Panc1 (cell line): ENCODE results near the gene SAMD14. TPM values are rescaled to one million over a fixed set of nuclear protein-coding genes. Genes with fewer than 3 reads are reported as not detected.

ENCODE experiments used
- ATAC-seq: fragments of 200-7000 bp; cut with Tn5 transposase; 2 replicates; pipeline ENCODE4 v1.9.1; 2020; ENCODE audit warnings: mild to moderate bottlenecking, moderate library complexity
- BruUV-seq: library from RNA; stranded (reverse); fragments of 400-500 nt; replicated peaks from 2 replicates; lab custom pipeline; 2021; lab: Mats Ljungman, UMichigan
- CTCF ChIA-PET: fragments of 300-600 bp; sonication (Branson Sonifier 250); formaldehyde crosslinking; loops from one replicate; lab custom pipeline; 2022; ENCODE audit warnings: antibody characterized with exemption; lab: Charles Lee
- POLR2A ChIA-PET: fragments of 300-600 bp; sonication (Branson Sonifier 250); formaldehyde crosslinking; loops from one replicate; lab custom pipeline; 2022; ENCODE audit warnings: antibody characterized with exemption; lab: Charles Lee
- DNase-seq: peaks from one replicate; pipeline ENCODE4 v3.0.0-alpha.2; 2010; ENCODE audit warnings: low read depth, low spot score
- H3K27ac ChIP-seq: 2 replicates; pipeline ENCODE4 v1.5.1; 2011; ENCODE audit warnings: mild to moderate bottlenecking, low read length, inconsistent platforms
- H3K27me3 ChIP-seq: fragments of 200-500 bp; sonication (Bioruptor generic); 2 replicates; pipeline ENCODE4 v1.6.0; 2014; ENCODE audit warnings: low read length, inconsistent platforms; ENCODE audit not compliant: control insufficient read depth, insufficient read depth
- H3K36me3 ChIP-seq: fragments of 200-500 bp; sonication (Bioruptor generic); 2 replicates; pipeline ENCODE4 v1.5.1; 2014; ENCODE audit warnings: inconsistent platforms, mild to moderate bottlenecking, low read length, moderate library complexity; ENCODE audit not compliant: control insufficient read depth, insufficient read depth
- H3K4me1 ChIP-seq: 2 replicates; pipeline ENCODE4 v1.5.1; 2011; ENCODE audit warnings: inconsistent platforms, mild to moderate bottlenecking, low read length, moderate library complexity; ENCODE audit not compliant: control insufficient read depth, insufficient read depth
- H3K4me3 ChIP-seq, 2 experiments: 2 replicates each; pipeline ENCODE4 v1.5.1; 2011 to 2012; ENCODE audit warnings: low read depth in 2 of 2, low read length in 2 of 2, mild to moderate bottlenecking in 2 of 2, inconsistent platforms in 1 of 2, moderate library complexity in 1 of 2
- H3K9me3 ChIP-seq: fragments of 200-500 bp; sonication (Bioruptor generic); 2 replicates; pipeline ENCODE4 v1.5.1; 2014; ENCODE audit warnings: low read depth, mild to moderate bottlenecking, inconsistent platforms, low read length, moderate library complexity; ENCODE audit not compliant: control insufficient read depth, insufficient read depth
- POLR2AphosphoS5 ChIP-seq: IDR thresholded peaks from 2 replicates; pipeline ENCODE4 v1.6.1; 2012; ENCODE audit warnings: mild to moderate bottlenecking, low read depth, low read length, moderate library complexity
- SIN3A ChIP-seq: IDR thresholded peaks from 2 replicates; pipeline ENCODE4 v1.6.1; 2012; ENCODE audit warnings: low read depth, mild to moderate bottlenecking, low read length, moderate library complexity, borderline replicate concordance; ENCODE audit not compliant: insufficient read depth
- TCF7L2 ChIP-seq: IDR thresholded peaks from 2 replicates; pipeline ENCODE4 v1.6.1; 2011; ENCODE audit warnings: mild to moderate bottlenecking, low read depth, low read length, inconsistent platforms
- in situ Hi-C: cut with HindIII; loops from 2 replicates; pipeline ENCODE4 v1.10.0; 2016; ENCODE audit warnings: low sequenced_read_pairs, low pct_unique_long_range_greater_than_20kb
- intact Hi-C: fragments of 100-400 bp; cut with micrococcal nuclease; formaldehyde crosslinking; loops from one replicate; pipeline ENCODE4 v1.10.0; 2022; ENCODE audit not compliant: unreplicated experiment
- total RNA-seq: library from RNA; stranded (reverse); gene quantifications from one replicate; pipeline ENCODE4 v1.2.1, GENCODE V29; 2021; ENCODE audit not compliant: unreplicated experiment
- TF ChIP-seq, protein P1 (sequence below): fragments of 450-650 bp; IDR thresholded peaks from 2 replicates; pipeline ENCODE4 v1.5.1; 2017; ENCODE audit warnings: mild to moderate bottlenecking
- TF ChIP-seq, protein P2 (sequence below), 2 experiments: IDR thresholded peaks; 2 replicates each; pipeline ENCODE4 v1.6.1; 2011 to 2012; ENCODE audit warnings: low read depth in 2 of 2, control low read depth in 1 of 2, low read length in 1 of 2, mild to moderate bottlenecking in 1 of 2, moderate library complexity in 1 of 2; ENCODE audit not compliant: insufficient read depth in 1 of 2

SAMD14 gene
- total RNA-seq, 1 experiment from 2014 or later = 6.9 TPM

DNA sequence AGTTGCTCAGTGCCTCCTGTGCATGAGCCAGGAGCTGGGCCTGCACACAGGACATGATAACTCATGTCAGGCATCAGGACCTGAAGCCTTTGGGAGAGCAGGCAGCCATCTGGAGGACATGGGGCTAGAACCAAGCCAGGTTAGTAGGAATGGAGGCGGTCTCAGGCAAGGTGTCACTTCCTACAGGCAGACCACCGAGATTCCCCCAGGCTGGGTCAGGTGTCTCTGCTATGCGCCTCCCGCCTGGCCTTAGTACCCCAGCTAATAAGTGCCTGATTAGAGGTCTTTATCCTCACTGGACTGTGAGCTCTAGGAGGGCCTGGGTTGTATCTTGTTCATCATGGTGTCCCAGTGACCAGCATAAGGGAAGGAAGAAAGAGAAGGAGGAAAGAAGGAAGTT lies 15.6 kb downstream of the SAMD14 start:
- POLR2A ChIA-PET = no interaction called here
- intact Hi-C loops = no loop called here
- in situ Hi-C loops = no loop called here
- no peaks in the 10 kb centered on the region for H3K36me3 ChIP-seq
- no peak overlapping the region for H3K27ac ChIP-seq
- CTCF ChIA-PET = interaction anchor here (0.6 to 2.6 kb wide), 5 partner anchors 10 to 84 kb away, joined by 3 to 12 read pairs (median 8); no protein-coding TSS in a partner anchor
- H3K9me3 ChIP-seq = no peaks in the 10 kb centered on the region
- DNase-seq (no peak), ATAC-seq (no peak)
- H3K4me3 ChIP-seq = no peak overlapping the region
- peaks cover 15% of the 10 kb centered on the region for H3K4me1 ChIP-seq
- BruUV-seq = no TSS peak
- H3K27me3 ChIP-seq = no peaks in the 10 kb centered on the region
- no peak for TF ChIP-seq TCF7L2

DNA sequence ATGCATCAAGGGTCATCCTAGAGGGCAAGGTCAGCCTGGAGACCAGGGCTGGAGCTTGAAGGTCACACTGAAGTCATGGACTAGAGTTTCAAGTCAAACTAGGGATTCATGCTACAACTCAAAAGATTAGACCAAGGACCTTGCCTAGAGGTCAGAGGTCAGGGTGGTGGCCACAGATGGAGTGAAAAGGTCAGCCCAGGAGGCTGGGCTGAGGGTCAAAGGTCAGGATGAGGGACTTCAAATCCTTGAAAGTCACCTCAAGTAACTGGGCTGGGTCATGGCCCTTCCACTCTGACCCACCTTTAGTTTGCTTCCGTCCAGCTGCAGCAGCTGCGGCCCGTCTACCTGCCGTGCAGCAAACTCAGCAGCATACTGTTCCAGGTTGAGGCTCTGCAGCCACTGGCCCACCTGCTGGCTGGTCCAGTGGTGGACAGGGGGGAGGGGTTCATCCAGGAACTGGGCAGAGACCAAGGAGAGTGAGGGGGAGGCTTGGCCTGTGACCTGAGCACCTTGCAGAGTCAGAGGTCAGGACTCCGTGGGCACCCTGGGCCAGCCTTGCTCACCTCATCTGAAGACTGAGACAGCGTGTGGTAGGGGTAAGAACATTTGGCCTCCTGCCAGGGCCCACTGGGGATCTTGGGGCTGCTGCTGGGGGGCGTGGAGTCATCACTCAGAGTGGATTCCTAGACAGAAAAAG lies 16.2 kb downstream of the SAMD14 start:
- DNase-seq (no peak), ATAC-seq (no peak)
- no peaks in the 10 kb centered on the region for H3K9me3 ChIP-seq
- intact Hi-C loops = no loop called here
- H3K27ac ChIP-seq = no peak overlapping the region; the same call in 1 of the 2 replicates
- no peaks in the 10 kb centered on the region for H3K36me3 ChIP-seq
- in situ Hi-C loops = no loop called here
- no peak overlapping the region for H3K4me3 ChIP-seq
- H3K27me3 ChIP-seq = no peaks in the 10 kb centered on the region
- peaks cover 15% of the 10 kb centered on the region for H3K4me1 ChIP-seq
- TF ChIP-seq, protein P1, sequence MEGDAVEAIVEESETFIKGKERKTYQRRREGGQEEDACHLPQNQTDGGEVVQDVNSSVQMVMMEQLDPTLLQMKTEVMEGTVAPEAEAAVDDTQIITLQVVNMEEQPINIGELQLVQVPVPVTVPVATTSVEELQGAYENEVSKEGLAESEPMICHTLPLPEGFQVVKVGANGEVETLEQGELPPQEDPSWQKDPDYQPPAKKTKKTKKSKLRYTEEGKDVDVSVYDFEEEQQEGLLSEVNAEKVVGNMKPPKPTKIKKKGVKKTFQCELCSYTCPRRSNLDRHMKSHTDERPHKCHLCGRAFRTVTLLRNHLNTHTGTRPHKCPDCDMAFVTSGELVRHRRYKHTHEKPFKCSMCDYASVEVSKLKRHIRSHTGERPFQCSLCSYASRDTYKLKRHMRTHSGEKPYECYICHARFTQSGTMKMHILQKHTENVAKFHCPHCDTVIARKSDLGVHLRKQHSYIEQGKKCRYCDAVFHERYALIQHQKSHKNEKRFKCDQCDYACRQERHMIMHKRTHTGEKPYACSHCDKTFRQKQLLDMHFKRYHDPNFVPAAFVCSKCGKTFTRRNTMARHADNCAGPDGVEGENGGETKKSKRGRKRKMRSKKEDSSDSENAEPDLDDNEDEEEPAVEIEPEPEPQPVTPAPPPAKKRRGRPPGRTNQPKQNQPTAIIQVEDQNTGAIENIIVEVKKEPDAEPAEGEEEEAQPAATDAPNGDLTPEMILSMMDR = no peak
- TF ChIP-seq, protein P2, sequence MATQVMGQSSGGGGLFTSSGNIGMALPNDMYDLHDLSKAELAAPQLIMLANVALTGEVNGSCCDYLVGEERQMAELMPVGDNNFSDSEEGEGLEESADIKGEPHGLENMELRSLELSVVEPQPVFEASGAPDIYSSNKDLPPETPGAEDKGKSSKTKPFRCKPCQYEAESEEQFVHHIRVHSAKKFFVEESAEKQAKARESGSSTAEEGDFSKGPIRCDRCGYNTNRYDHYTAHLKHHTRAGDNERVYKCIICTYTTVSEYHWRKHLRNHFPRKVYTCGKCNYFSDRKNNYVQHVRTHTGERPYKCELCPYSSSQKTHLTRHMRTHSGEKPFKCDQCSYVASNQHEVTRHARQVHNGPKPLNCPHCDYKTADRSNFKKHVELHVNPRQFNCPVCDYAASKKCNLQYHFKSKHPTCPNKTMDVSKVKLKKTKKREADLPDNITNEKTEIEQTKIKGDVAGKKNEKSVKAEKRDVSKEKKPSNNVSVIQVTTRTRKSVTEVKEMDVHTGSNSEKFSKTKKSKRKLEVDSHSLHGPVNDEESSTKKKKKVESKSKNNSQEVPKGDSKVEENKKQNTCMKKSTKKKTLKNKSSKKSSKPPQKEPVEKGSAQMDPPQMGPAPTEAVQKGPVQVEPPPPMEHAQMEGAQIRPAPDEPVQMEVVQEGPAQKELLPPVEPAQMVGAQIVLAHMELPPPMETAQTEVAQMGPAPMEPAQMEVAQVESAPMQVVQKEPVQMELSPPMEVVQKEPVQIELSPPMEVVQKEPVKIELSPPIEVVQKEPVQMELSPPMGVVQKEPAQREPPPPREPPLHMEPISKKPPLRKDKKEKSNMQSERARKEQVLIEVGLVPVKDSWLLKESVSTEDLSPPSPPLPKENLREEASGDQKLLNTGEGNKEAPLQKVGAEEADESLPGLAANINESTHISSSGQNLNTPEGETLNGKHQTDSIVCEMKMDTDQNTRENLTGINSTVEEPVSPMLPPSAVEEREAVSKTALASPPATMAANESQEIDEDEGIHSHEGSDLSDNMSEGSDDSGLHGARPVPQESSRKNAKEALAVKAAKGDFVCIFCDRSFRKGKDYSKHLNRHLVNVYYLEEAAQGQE (IDR thresholded peaks at IDR 0.05; ENCODE audit: insufficient read depth in 1 of 2, low read depth in 2 of 2, low read length in 1 of 2) = no peak
- TF ChIP-seq TCF7L2 = no peak
- no peak for TF ChIP-seq SIN3A
- TF ChIP-seq POLR2AphosphoS5 = no peak
- CTCF ChIA-PET = interaction anchor here (0.7 to 2.6 kb wide), 4 partner anchors 9 to 56 kb away, joined by 3 to 12 read pairs (median 6); no protein-coding TSS in a partner anchor
- POLR2A ChIA-PET = no interaction called here
- no TSS peak for BruUV-seq

DNA sequence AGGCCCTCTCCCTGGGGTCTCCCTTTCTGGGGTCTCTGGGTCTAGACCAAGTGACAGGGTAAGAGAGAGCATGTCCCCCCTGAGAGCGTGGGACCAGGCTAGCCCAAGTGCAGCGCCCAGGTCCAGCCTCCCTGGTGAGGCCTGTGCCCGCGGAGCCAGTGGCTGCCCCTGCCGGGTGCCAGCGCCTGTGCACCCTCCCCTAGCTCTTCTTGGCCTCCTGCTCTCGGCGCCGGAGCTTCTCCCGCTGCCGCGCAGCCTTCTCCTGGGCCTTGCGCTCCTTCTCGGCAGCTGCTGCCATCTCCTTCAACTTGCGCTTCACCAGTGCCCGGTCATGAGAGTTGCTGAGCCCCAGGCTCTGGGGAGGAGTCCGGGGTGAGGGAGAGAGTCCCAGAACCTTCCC lies 17.3 kb downstream of the SAMD14 start:
- in situ Hi-C loops (no loop called here), intact Hi-C loops (no loop called here)
- Histone ChIP-seq H3K27me3 (no peaks in the 10 kb centered on the region), H3K27ac (no peak overlapping the region), H3K9me3 (no peaks in the 10 kb centered on the region), H3K36me3 (no peaks in the 10 kb centered on the region), H3K4me3 (no peak overlapping the region), H3K4me1 (peaks cover 15% of the 10 kb centered on the region)
- BruUV-seq = no TSS peak
- ATAC-seq (0 out of 2 replicates have a peak, but pooled peaks have one; percentile 7), DNase-seq (no peak)
- TF ChIP-seq, protein P2 (IDR thresholded peaks at IDR 0.05; ENCODE audit: insufficient read depth in 1 of 2, low read depth in 2 of 2, low read length in 1 of 2) = no peak
- TF ChIP-seq POLR2AphosphoS5 (no peak), SIN3A (no peak), TCF7L2 (no peak)
- TF ChIP-seq, protein P1 = no peak
- ChIA-PET POLR2A (no interaction called here), CTCF (interaction anchor here (0.6 to 2.6 kb wide), 4 partner anchors 10 to 178 kb away, joined by 3 to 12 read pairs (median 6); no protein-coding TSS in a partner anchor)
